Measurements from ENCODE around the gene CASQ1.

DNA sequence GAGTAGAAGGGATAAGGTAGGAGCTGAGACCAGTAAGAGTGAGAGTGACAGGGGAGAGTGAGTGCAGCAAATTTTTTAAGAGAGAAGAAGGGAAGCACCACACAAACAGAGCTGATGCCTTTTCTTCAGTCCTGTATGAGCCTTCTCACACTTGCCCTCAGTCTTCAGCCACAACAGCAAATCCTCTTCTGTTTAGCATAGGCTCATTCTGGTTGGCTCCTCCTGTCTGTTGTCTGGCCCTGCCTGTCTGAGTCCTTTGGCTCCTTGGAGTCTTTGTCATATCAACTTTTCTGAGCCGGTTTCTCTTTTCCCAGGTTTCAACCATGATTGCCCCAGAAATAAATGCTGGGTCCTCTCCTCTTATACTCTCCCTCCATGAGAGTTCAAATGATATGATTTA is 12.7 kb upstream of the CASQ1 start:
- TF ChIP-seq PATZ1 (CRISPR knock-in tag; IDR thresholded peaks at IDR 0.05; ENCODE audit: borderline replicate concordance): no peak
- TF ChIP-seq PPARA (CRISPR knock-in tag; IDR thresholded peaks at IDR 0.05; ENCODE audit: borderline replicate concordance): no peak
- TF ChIP-seq CREB5 (CRISPR knock-in tag; IDR thresholded peaks at IDR 0.05; ENCODE audit: low read depth): no peak

All from SK-N-SH treated with all-trans-retinoic acid at 6 μM for 48 hours (cell line).